HepG2 (cell line): ENCODE measurements around the gene MRPL58.

ENCODE experiments used
- BHLHE40 ChIP-seq: IDR thresholded peaks from 2 replicates; pipeline ENCODE4 v1.6.1; 2011; ENCODE audit warnings: low read length, improper control_type of control experiment
- EZH2 ChIP-seq: conservative IDR thresholded peaks from 2 replicates; pipeline ENCODE4 v1.6.1; 2012; ENCODE audit warnings: mild to moderate bottlenecking, low read depth, low read length, moderate library complexity
- IRF2 ChIP-seq: IDR thresholded peaks from 2 replicates; pipeline ENCODE4 v1.6.1; 2018; ENCODE audit warnings: missing genetic modification reagents, missing compliant biosample characterization
- JUN ChIP-seq: sonication (generic); formaldehyde crosslinking; IDR thresholded peaks from 2 replicates; pipeline ENCODE4 v1.4.0; 2020; ENCODE audit warnings: mild to moderate bottlenecking, missing genetic modification reagents
- KDM5A ChIP-seq: fragments of 200-600 bp; sonication (generic); IDR thresholded peaks from 2 replicates; pipeline ENCODE4 v1.7.0; 2018; ENCODE audit warnings: antibody characterized with exemption, mild to moderate bottlenecking, low read length, borderline replicate concordance
- MBNL3 ChIP-seq: fragments of 250-450 bp; sonication (Bioruptor Pico); conservative IDR thresholded peaks from 2 replicates; pipeline ENCODE4 v1.8.0; 2022; ENCODE audit warnings: mild to moderate bottlenecking, inconsistent platforms
- TBL1XR1 ChIP-seq: fragments of 150-350 bp; IDR thresholded peaks from 2 replicates; pipeline ENCODE4 v1.6.1; 2014; ENCODE audit warnings: borderline replicate concordance, low read length; ENCODE audit not compliant: partially characterized antibody
- TBX3 ChIP-seq: fragments of 450-650 bp; IDR thresholded peaks from 2 replicates; pipeline ENCODE4 v1.6.1; 2017; ENCODE audit warnings: antibody characterized with exemption, mild to moderate bottlenecking, inconsistent platforms, borderline replicate concordance
- THYN1 ChIP-seq: sonication (generic); formaldehyde crosslinking; IDR thresholded peaks from 2 replicates; pipeline ENCODE4 v1.8.1; 2023; ENCODE audit warnings: low read depth, mild to moderate bottlenecking, moderate library complexity, missing genetic modification reagents, borderline replicate concordance
- ZNF30 ChIP-seq: sonication (generic); formaldehyde crosslinking; IDR thresholded peaks from 2 replicates; pipeline ENCODE4 v1.5.0; 2020; ENCODE audit warnings: mild to moderate bottlenecking, missing genetic modification reagents
- ZNF720 ChIP-seq: sonication (generic); formaldehyde crosslinking; IDR thresholded peaks from 2 replicates; pipeline ENCODE4 v1.4.0; 2020; ENCODE audit warnings: missing genetic modification reagents

DNA sequence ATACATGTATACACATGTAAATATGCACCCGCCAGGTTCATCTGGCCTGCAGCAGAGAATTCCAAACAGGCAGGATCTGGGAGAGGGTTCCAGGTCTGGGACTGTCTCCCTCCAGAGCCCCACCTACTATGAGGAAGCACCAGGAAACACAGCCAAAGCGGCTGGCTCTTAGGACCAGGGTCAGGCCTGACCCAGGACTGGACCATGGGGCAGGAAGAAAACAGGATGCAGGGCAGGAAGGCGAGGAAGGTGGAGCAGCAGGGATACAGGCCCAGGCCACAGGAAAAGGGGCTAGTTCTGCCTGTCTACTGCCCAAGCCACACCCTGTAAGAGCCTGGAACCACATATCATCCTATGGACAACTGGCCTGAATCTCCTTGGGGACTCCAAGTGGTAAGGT, 42.1 kb upstream of the MRPL58 start:
- TF ChIP-seq THYN1 (CRISPR knock-in tag) (no peak), BHLHE40 (no peak), ZNF720 (no peak), IRF2 (CRISPR knock-in tag) (no peak), TBX3 (no peak), ZNF30 (no peak), MBNL3 (no peak), EZH2 (no peak), JUN (CRISPR knock-in tag) (no peak), TBL1XR1 (no peak), KDM5A (no peak)
